Hepatocyte (in vitro differentiated cells): Measurements from ENCODE around the gene CD300H.

Source experiments
- CTCF ChIP-seq: fragments of 200-600 bp; sonication (generic); IDR thresholded peaks from 2 replicates; pipeline ENCODE4 v1.5.1; 2016; ENCODE audit warnings: antibody characterized with exemption, mild to moderate bottlenecking; ENCODE audit not compliant: poor library complexity
- EZH2 ChIP-seq: fragments of 200-600 bp; sonication (generic); IDR thresholded peaks from 2 replicates; pipeline ENCODE4 v1.6.1; 2016; ENCODE audit warnings: antibody characterized with exemption, mild to moderate bottlenecking, borderline replicate concordance
- EZH2phosphoT487 ChIP-seq: fragments of 200-600 bp; sonication (generic); IDR thresholded peaks from one replicate; pipeline ENCODE4 v1.6.1; 2018; ENCODE audit warnings: antibody characterized with exemption, mild to moderate bottlenecking, low read depth, moderate library complexity; ENCODE audit not compliant: unreplicated experiment, severe bottlenecking

- TF ChIP-seq EZH2phosphoT487 (no peak), CTCF (no peak), EZH2 (no peak)
Measured at GRCh38 chr17:74554909-74555308, 12.4 kb downstream of the CD300H start.
